HepG2 (cell line): ENCODE data around the gene DUOXA1. TPM values are rescaled to one million over a fixed set of nuclear protein-coding genes. Genes with fewer than 3 reads are reported as not detected.

Experiments used
- ATAC-seq: fragments of 200-7000 bp; cut with Tn5 transposase; 3 replicates; pipeline ENCODE4 v1.9.1; 2020; ENCODE audit warnings: mild to moderate bottlenecking, moderate library complexity
- BruUV-seq: library from RNA; stranded (reverse); fragments of 400-500 nt; replicated peaks from 2 replicates; lab custom pipeline; 2021; lab: Mats Ljungman, UMichigan
- CTCF ChIA-PET: fragments of 300-600 bp; formaldehyde crosslinking; extraction: SDS; loops from one replicate; lab custom pipeline; 2021; ENCODE audit warnings: low total read pairs, inconsistent platforms, low intra/inter-chr PET ratio; lab: Yijun Ruan, JAX
- POLR2A ChIA-PET: fragments of 350-600 bp; sonication (Branson Sonifier 250); formaldehyde crosslinking; loops from one replicate; lab custom pipeline; 2020; ENCODE audit warnings: antibody characterized with exemption, inconsistent platforms; lab: Yijun Ruan, JAX
- DNase-seq: peaks from one replicate; pipeline ENCODE4 v3.0.0-alpha.2; 2015; ENCODE audit warnings: low spot score
- FAIRE-seq: peaks from 3 replicates; lab custom pipeline; 2011; peaks lifted over from hg19 to GRCh38; lab: Jason Lieb, UNC
- H2AFZ ChIP-seq: one replicate; pipeline ENCODE4 v1.6.1; 2011; ENCODE audit warnings: low read length, inconsistent platforms
- H3K27ac ChIP-seq: fragments of 300-600 bp; 3 replicates; pipeline ENCODE4 v1.8.0; 2011; ENCODE audit warnings: mixed run types, mild to moderate bottlenecking, mixed read lengths, low read length, inconsistent platforms; ENCODE audit not compliant: insufficient read depth; ENCODE audit errors: extremely low read length
- H3K27me3 ChIP-seq, 2 experiments: fragments of 200-600 bp in 1 of 2; 2 replicates in 1 of 2; 3 replicates in 1 of 2; pipeline versions ENCODE4 v1.6.0 to v1.8.0; 2011; ENCODE audit warnings: low read length in 2 of 2, mild to moderate bottlenecking in 2 of 2, moderate library complexity in 2 of 2, inconsistent platforms in 1 of 2; ENCODE audit not compliant: insufficient read depth in 2 of 2, control insufficient read depth in 1 of 2
- H3K36me3 ChIP-seq, 2 experiments: fragments of 200-600 bp in 1 of 2; replicated peaks in 1 of 2; 2 replicates in 1 of 2; 3 replicates in 1 of 2; pipeline versions ENCODE4 v1.5.1 to v1.8.0; 2011; ENCODE audit warnings: low read length in 2 of 2, inconsistent platforms in 1 of 2; ENCODE audit not compliant: insufficient read depth in 2 of 2, control insufficient read depth in 1 of 2
- H3K4me1 ChIP-seq: 2 replicates; pipeline ENCODE4 v1.5.1; 2012; ENCODE audit warnings: low read length, inconsistent platforms; ENCODE audit not compliant: insufficient read depth
- H3K4me2 ChIP-seq: 2 replicates; pipeline ENCODE4 v1.6.0; 2011; ENCODE audit warnings: low read depth, low read length, inconsistent platforms
- H3K4me3 ChIP-seq, 3 experiments: fragments of 200-600 bp in 1 of 3; sonication (generic), shearing (Covaris generic) in 1 of 3; replicated peaks in 1 of 3; 2 replicates each; pipeline ENCODE4 v1.5.1; 2011 to 2016; ENCODE audit warnings: low read length in 3 of 3, inconsistent platforms in 2 of 3, low read depth in 2 of 3, mild to moderate bottlenecking in 2 of 3, control low read depth in 1 of 3, mixed read lengths in 1 of 3; ENCODE audit not compliant: insufficient read depth in 1 of 3
- H3K79me2 ChIP-seq: one replicate; pipeline ENCODE4 v1.6.1; 2011; ENCODE audit warnings: low read length, inconsistent platforms; ENCODE audit not compliant: insufficient read depth
- H3K9ac ChIP-seq: 2 replicates; pipeline ENCODE4 v1.6.0; 2011; ENCODE audit warnings: mild to moderate bottlenecking, low read depth, low read length, inconsistent platforms; ENCODE audit not compliant: insufficient read depth
- H3K9me3 ChIP-seq: 2 replicates; pipeline ENCODE4 v1.5.1; 2012; ENCODE audit warnings: mild to moderate bottlenecking, low read length
- H4K20me1 ChIP-seq: 2 replicates; pipeline ENCODE4 v1.6.0; 2011; ENCODE audit warnings: inconsistent platforms, mild to moderate bottlenecking, low read length, moderate library complexity; ENCODE audit not compliant: insufficient read depth
- KLF13 ChIP-seq: sonication (generic); formaldehyde crosslinking; IDR thresholded peaks from 2 replicates; pipeline ENCODE4 v1.4.0; 2020; ENCODE audit warnings: mild to moderate bottlenecking, missing genetic modification reagents
- MYNN ChIP-seq: sonication (generic); formaldehyde crosslinking; IDR thresholded peaks from 2 replicates; pipeline ENCODE4 v1.4.0; 2020; ENCODE audit warnings: mild to moderate bottlenecking, low read depth, missing genetic modification reagents
- NFKBIZ ChIP-seq: IDR thresholded peaks from 2 replicates; pipeline ENCODE4 v1.6.1; 2018; ENCODE audit warnings: missing genetic modification reagents, missing compliant biosample characterization
- SOX13 ChIP-seq, 3 experiments: fragments of 450-650 bp in 1 of 3; sonication (generic) in 1 of 3; formaldehyde crosslinking in 1 of 3; IDR thresholded peaks in 2 of 3; conservative IDR thresholded peaks in 1 of 3; 2 replicates each; pipeline versions ENCODE4 v1.5.0 to v1.6.1; 2016 to 2020; ENCODE audit warnings: antibody characterized with exemption in 1 of 3, mild to moderate bottlenecking in 1 of 3, missing compliant biosample characterization in 1 of 3, missing genetic modification reagents in 1 of 3, moderate library complexity in 1 of 3
- ZC3H4 ChIP-seq: sonication (generic); formaldehyde crosslinking; IDR thresholded peaks from 2 replicates; pipeline ENCODE4 v1.4.0; 2020; ENCODE audit warnings: missing genetic modification reagents, borderline replicate concordance
- ZGPAT ChIP-seq: IDR thresholded peaks from 2 replicates; pipeline ENCODE4 v1.6.1; 2016; ENCODE audit warnings: mild to moderate bottlenecking
- ZNF253 ChIP-seq: sonication (generic); formaldehyde crosslinking; IDR thresholded peaks from 2 replicates; pipeline ENCODE4 v1.8.0; 2022; ENCODE audit warnings: mild to moderate bottlenecking, missing genetic modification reagents, borderline replicate concordance
- ZNF30 ChIP-seq: sonication (generic); formaldehyde crosslinking; IDR thresholded peaks from 2 replicates; pipeline ENCODE4 v1.5.0; 2020; ENCODE audit warnings: mild to moderate bottlenecking, missing genetic modification reagents
- ZNF382 ChIP-seq: sonication (generic); formaldehyde crosslinking; IDR thresholded peaks from 2 replicates; pipeline ENCODE4 v1.5.0; 2020; ENCODE audit warnings: missing genetic modification reagents, mild to moderate bottlenecking, borderline replicate concordance
- ZNF546 ChIP-seq: sonication (generic); formaldehyde crosslinking; conservative IDR thresholded peaks from 2 replicates; pipeline ENCODE4 v1.8.1; 2023; ENCODE audit warnings: mild to moderate bottlenecking, missing genetic modification reagents
- ZNF644 ChIP-seq: IDR thresholded peaks from 2 replicates; pipeline ENCODE4 v1.6.1; 2016; ENCODE audit warnings: low read depth
- ZNF710 ChIP-seq: sonication (generic); formaldehyde crosslinking; IDR thresholded peaks from 2 replicates; pipeline ENCODE4 v1.5.0; 2020; ENCODE audit warnings: mild to moderate bottlenecking, missing genetic modification reagents, borderline replicate concordance
- ZSCAN31 ChIP-seq: sonication (generic); formaldehyde crosslinking; IDR thresholded peaks from 2 replicates; pipeline ENCODE4 v1.5.0; 2020; ENCODE audit warnings: low read depth, mild to moderate bottlenecking, missing genetic modification reagents
- ZZZ3 ChIP-seq: sonication (generic); formaldehyde crosslinking; IDR thresholded peaks from 2 replicates; pipeline ENCODE4 v1.4.0; 2020; ENCODE audit warnings: missing genetic modification reagents, mild to moderate bottlenecking, borderline replicate concordance
- WGBS: methylation state at CpG from one replicate; pipeline ENCODE4 v1.1.6; 2017; ENCODE audit warnings: low lambda C conversion rate; 5-methylcytosine and 5-hydroxymethylcytosine counted together
- in situ Hi-C: cut with HindIII; loops from 2 replicates; pipeline ENCODE4 v1.10.0; 2017; ENCODE audit warnings: low pct_unique_long_range_greater_than_20kb; ENCODE audit not compliant: extremely low pct_ligation_motif_present
- intact Hi-C: fragments of 100-400 bp; cut with micrococcal nuclease; formaldehyde crosslinking; loops from one replicate; pipeline ENCODE4 v1.10.0; 2022; ENCODE audit not compliant: unreplicated experiment
- polyA plus RNA-seq, 8 experiments: library from polyadenylated mRNA; depleted of rRNA in 3 of 8; stranded (reverse) in 7 of 8; unstranded in 1 of 8; fragments of >200 nt; fragmentation: Illumina TruSeq in 4 of 8; extraction: Trizol in 4 of 8; gene quantifications; 2 replicates each; pipeline versions ENCODE4 v1.2.1 to v1.2.3, GENCODE V29; 2011 to 2016; ENCODE audit warnings: low read depth in 4 of 8, missing spikeins in 1 of 8, mixed read lengths in 1 of 8; ENCODE audit not compliant: insufficient read depth in 1 of 8
- total RNA-seq, 5 experiments: library from RNA; depleted of rRNA; stranded (reverse); fragments of >200 nt; fragmentation: Illumina TruSeq; extraction: Trizol; gene quantifications; 2 replicates each; pipeline ENCODE4 v1.2.3, GENCODE V29; 2016; ENCODE audit warnings: low read depth in 1 of 5

DUOXA1 gene
- total and polyA plus RNA-seq, 2 of the 13 experiments (the other 11 are each of a cell fraction or from before 2014, with no cell fraction given) = not detected

GRCh38 chr15:45099549-45100165 is 30.0 kb downstream of the DUOXA1 start:
- no peak for TF ChIP-seq KLF13
- TF ChIP-seq ZC3H4 (CRISPR knock-in tag) = no peak
- TF ChIP-seq ZGPAT = no peak
- TF ChIP-seq ZNF546 (CRISPR knock-in tag) = no peak
- TF ChIP-seq SOX13 (IDR thresholded peaks at IDR 0.05) = no peak
- no peak for TF ChIP-seq SOX13 (CRISPR knock-in tag; conservative IDR thresholded peaks at IDR 0.05 in 1 of 2, IDR thresholded peaks at IDR 0.05 in 1 of 2)
- no peak for TF ChIP-seq ZNF710 (CRISPR knock-in tag)
- TF ChIP-seq ZNF644 (CRISPR knock-in tag) = no peak
- TF ChIP-seq ZNF382 = no peak
- TF ChIP-seq ZZZ3 (CRISPR knock-in tag) = no peak
- TF ChIP-seq MYNN (CRISPR knock-in tag) = no peak
- no peak for TF ChIP-seq ZNF30 (CRISPR knock-in tag)
- TF ChIP-seq ZNF253 (CRISPR knock-in tag) = no peak
- no peak for TF ChIP-seq ZSCAN31
- TF ChIP-seq NFKBIZ (CRISPR knock-in tag) = no peak

More at GRCh38 chr15:45099549-45100165, 30.0 kb downstream of the DUOXA1 start:
- Histone ChIP-seq H3K9me3 (no peaks in the 10 kb centered on the region), H3K4me2 (no peak overlapping the region), H2AFZ (no peak overlapping the region), H4K20me1 (no peaks in the 10 kb centered on the region), H3K4me3 (no peak overlapping the region), H3K9ac (no peak overlapping the region), H3K36me3 (no peaks in the 10 kb centered on the region), H3K4me1 (no peaks in the 10 kb centered on the region), H3K79me2 (no peaks in the 10 kb centered on the region), H3K27ac (no peak overlapping the region), H3K27me3 (peaks cover 11 to 41% of the 10 kb centered on the region in 2 experiments; a peak in 4 of 5 replicates)
- intact Hi-C loops = no loop called here
- BruUV-seq = no TSS peak
- FAIRE-seq (no peak), ATAC-seq (no peak), DNase-seq (no peak)
- in situ Hi-C loops = no loop called here
- WGBS = 65% methylated on average over 15 of the region's 23 CpGs
- POLR2A ChIA-PET = no interaction called here
- CTCF ChIA-PET = no interaction called here
